ENCODE measurements around the gene MARCHF11. TPM values are rescaled to one million over a fixed set of nuclear protein-coding genes. Genes with fewer than 3 reads are reported as not detected.

MARCHF11 gene
- total RNA-seq, 1 experiment from 2014 or later: not detected

DNA sequence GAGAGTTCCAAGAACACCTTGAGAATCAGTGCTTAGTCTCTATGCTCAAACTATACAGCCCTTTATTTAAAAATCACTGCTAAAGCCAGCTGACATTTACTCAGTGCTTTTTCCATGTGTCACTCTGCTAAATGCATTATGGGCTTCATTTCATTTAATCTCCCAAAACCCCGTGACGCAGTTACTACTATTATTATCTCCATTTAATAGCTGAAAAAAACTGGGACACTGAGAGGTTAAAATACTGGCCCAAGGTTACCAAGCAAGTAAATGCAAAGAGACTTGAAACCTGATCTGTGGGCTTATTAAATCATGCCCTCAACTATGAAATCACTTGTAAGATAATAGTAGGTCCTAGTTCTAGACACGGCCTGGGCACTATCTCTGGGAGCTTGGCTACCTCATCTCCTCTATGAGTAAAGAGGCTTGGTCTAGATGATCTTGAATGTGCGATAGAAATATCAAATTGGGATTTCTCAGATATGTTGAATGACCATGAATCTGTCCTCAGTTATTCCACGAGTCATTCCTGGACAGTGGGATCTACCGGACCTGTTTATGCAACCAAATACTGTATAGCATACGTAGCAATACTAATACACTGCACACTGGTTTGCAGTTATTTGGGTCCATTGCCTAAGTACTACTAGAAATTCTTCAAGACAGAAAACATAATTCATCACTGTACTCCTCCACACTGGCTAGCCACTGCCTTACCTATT lies 32.3 kb downstream of the MARCHF11 start:
- intact Hi-C loops (cut with micrococcal nuclease; ENCODE audit: unreplicated experiment): no loop called here
- ChIA-PET POLR2A (no interaction called here), CTCF (no interaction called here)
- no peaks in the 10 kb centered on the region for H3K36me3 ChIP-seq (ENCODE audit: control insufficient read depth, insufficient read depth, low read length)
- H3K9me3 ChIP-seq (ENCODE audit: control insufficient read depth, insufficient read depth, low read depth, low read length): no peaks in the 10 kb centered on the region
- DNase-seq (ENCODE audit: low read depth, low spot score) (no peak), ATAC-seq (no peak)
- BruUV-seq (replicated peaks): no TSS peak
- in situ Hi-C loops (cut with HindIII; ENCODE audit: low pct_unique_long_range_greater_than_20kb, low sequenced_read_pairs): no loop called here
- no peaks in the 10 kb centered on the region for H3K27me3 ChIP-seq (ENCODE audit: control insufficient read depth, insufficient read depth, low read length)
- H3K4me1 ChIP-seq (ENCODE audit: control insufficient read depth, insufficient read depth, low read length): no peaks in the 10 kb centered on the region
- TF ChIP-seq, protein P1, sequence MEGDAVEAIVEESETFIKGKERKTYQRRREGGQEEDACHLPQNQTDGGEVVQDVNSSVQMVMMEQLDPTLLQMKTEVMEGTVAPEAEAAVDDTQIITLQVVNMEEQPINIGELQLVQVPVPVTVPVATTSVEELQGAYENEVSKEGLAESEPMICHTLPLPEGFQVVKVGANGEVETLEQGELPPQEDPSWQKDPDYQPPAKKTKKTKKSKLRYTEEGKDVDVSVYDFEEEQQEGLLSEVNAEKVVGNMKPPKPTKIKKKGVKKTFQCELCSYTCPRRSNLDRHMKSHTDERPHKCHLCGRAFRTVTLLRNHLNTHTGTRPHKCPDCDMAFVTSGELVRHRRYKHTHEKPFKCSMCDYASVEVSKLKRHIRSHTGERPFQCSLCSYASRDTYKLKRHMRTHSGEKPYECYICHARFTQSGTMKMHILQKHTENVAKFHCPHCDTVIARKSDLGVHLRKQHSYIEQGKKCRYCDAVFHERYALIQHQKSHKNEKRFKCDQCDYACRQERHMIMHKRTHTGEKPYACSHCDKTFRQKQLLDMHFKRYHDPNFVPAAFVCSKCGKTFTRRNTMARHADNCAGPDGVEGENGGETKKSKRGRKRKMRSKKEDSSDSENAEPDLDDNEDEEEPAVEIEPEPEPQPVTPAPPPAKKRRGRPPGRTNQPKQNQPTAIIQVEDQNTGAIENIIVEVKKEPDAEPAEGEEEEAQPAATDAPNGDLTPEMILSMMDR (IDR thresholded peaks at IDR 0.05): no peak
- TF ChIP-seq, protein P2, sequence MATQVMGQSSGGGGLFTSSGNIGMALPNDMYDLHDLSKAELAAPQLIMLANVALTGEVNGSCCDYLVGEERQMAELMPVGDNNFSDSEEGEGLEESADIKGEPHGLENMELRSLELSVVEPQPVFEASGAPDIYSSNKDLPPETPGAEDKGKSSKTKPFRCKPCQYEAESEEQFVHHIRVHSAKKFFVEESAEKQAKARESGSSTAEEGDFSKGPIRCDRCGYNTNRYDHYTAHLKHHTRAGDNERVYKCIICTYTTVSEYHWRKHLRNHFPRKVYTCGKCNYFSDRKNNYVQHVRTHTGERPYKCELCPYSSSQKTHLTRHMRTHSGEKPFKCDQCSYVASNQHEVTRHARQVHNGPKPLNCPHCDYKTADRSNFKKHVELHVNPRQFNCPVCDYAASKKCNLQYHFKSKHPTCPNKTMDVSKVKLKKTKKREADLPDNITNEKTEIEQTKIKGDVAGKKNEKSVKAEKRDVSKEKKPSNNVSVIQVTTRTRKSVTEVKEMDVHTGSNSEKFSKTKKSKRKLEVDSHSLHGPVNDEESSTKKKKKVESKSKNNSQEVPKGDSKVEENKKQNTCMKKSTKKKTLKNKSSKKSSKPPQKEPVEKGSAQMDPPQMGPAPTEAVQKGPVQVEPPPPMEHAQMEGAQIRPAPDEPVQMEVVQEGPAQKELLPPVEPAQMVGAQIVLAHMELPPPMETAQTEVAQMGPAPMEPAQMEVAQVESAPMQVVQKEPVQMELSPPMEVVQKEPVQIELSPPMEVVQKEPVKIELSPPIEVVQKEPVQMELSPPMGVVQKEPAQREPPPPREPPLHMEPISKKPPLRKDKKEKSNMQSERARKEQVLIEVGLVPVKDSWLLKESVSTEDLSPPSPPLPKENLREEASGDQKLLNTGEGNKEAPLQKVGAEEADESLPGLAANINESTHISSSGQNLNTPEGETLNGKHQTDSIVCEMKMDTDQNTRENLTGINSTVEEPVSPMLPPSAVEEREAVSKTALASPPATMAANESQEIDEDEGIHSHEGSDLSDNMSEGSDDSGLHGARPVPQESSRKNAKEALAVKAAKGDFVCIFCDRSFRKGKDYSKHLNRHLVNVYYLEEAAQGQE (IDR thresholded peaks at IDR 0.05; ENCODE audit: insufficient read depth in 1 of 2, low read depth in 2 of 2, low read length in 1 of 2): no peak
- no peak for TF ChIP-seq POLR2AphosphoS5 (IDR thresholded peaks at IDR 0.05; ENCODE audit: low read depth, low read length)
- no peak for TF ChIP-seq TCF7L2 (IDR thresholded peaks at IDR 0.05; ENCODE audit: low read depth, low read length)
- TF ChIP-seq SIN3A (IDR thresholded peaks at IDR 0.05; ENCODE audit: borderline replicate concordance, insufficient read depth, low read depth, low read length): no peak
- no peak overlapping the region for H3K4me3 ChIP-seq (ENCODE audit: low read depth in 2 of 2, low read length in 2 of 2)
- H3K27ac ChIP-seq (ENCODE audit: low read length): no peak overlapping the region

DNA sequence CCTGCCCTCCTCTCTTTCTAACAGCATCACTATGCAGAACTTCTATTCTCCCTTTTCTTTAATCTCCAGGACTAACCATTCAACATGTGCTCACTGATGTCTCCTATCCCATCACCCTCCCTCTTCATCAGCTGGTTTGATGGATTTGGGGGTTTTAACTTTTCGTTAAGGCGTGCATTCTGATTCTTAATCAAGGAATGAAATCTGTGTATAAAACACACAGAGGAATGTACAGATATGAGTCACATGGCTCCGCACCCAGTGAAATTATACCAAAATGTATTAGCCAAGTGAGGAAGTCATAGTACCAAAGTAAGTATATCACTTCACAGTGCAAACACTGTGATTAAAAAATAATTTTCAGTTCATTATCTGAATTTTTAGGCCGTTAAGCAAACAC lies 35.2 kb downstream of the MARCHF11 start:
- Histone ChIP-seq H3K9me3 (ENCODE audit: control insufficient read depth, insufficient read depth, low read depth, low read length) (no peaks in the 10 kb centered on the region), H3K27ac (ENCODE audit: low read length) (no peak overlapping the region), H3K4me3 (ENCODE audit: low read depth in 2 of 2, low read length in 2 of 2) (no peak overlapping the region), H3K4me1 (ENCODE audit: control insufficient read depth, insufficient read depth, low read length) (no peaks in the 10 kb centered on the region), H3K27me3 (ENCODE audit: control insufficient read depth, insufficient read depth, low read length) (no peaks in the 10 kb centered on the region), H3K36me3 (ENCODE audit: control insufficient read depth, insufficient read depth, low read length) (no peaks in the 10 kb centered on the region)
- no peak for TF ChIP-seq TCF7L2 (IDR thresholded peaks at IDR 0.05; ENCODE audit: low read depth, low read length)
- TF ChIP-seq POLR2AphosphoS5 (IDR thresholded peaks at IDR 0.05; ENCODE audit: low read depth, low read length): no peak
- TF ChIP-seq, protein P1 (IDR thresholded peaks at IDR 0.05): no peak
- TF ChIP-seq, protein P2 (IDR thresholded peaks at IDR 0.05; ENCODE audit: insufficient read depth in 1 of 2, low read depth in 2 of 2, low read length in 1 of 2): no peak
- TF ChIP-seq SIN3A (IDR thresholded peaks at IDR 0.05; ENCODE audit: borderline replicate concordance, insufficient read depth, low read depth, low read length): no peak
- no peak for ATAC-seq
- POLR2A ChIA-PET: no interaction called here
- CTCF ChIA-PET: no interaction called here
- no peak for DNase-seq (ENCODE audit: low read depth, low spot score)
- intact Hi-C loops (cut with micrococcal nuclease; ENCODE audit: unreplicated experiment) (no loop called here), in situ Hi-C loops (cut with HindIII; ENCODE audit: low pct_unique_long_range_greater_than_20kb, low sequenced_read_pairs) (no loop called here)
- no TSS peak for BruUV-seq (replicated peaks)

Measured in Panc1 (cell line).